GM12874 (cell line): ENCODE measurements around the gene ARMC12.

Experiments used
- CTCF ChIP-seq: IDR thresholded peaks from 2 replicates; pipeline ENCODE4 v1.5.1; 2011; ENCODE audit warnings: low read depth, mild to moderate bottlenecking, control low read depth, low read length, moderate library complexity; ENCODE audit not compliant: insufficient read depth

Gene ARMC12

GRCh38 chr6:35782424-35782823, 45.6 kb downstream of the ARMC12 start:
- TF ChIP-seq CTCF: no peak

- TF ChIP-seq CTCF: no peak
Measured at GRCh38 chr6:35784200-35784599, 47.4 kb downstream of the ARMC12 start.

- TF ChIP-seq CTCF: no peak
Measured at GRCh38 chr6:35786272-35786671, 49.4 kb downstream of the ARMC12 start.

GRCh38 chr6:35786810-35787209, 50.0 kb downstream of the ARMC12 start:
- no peak for TF ChIP-seq CTCF

GRCh38 chr6:35787266-35788218, 50.7 kb downstream of the ARMC12 start:
- TF ChIP-seq CTCF: no peak

- TF ChIP-seq CTCF: no peak
Measured at GRCh38 chr6:35788423-35788982, 51.7 kb downstream of the ARMC12 start.

- TF ChIP-seq CTCF: no peak
Measured at GRCh38 chr6:35790683-35791082, 53.9 kb downstream of the ARMC12 start.
